Endothelial cell of umbilical vein (primary cell): ENCODE data around the gene KLC1. TPM values are rescaled to one million over a fixed set of nuclear protein-coding genes. Genes with fewer than 3 reads are reported as not detected.

Experiments used
- BruUV-seq: library from RNA; stranded (reverse); fragments of 400-500 nt; replicated peaks from 2 replicates; lab custom pipeline; 2021; lab: Mats Ljungman, UMichigan
- CTCF ChIA-PET: fragments of 300-600, 350-600 bp; sonication (Branson Sonifier 250); formaldehyde crosslinking; loops from one replicate; lab custom pipeline; 2021; ENCODE audit warnings: antibody characterized with exemption, inconsistent platforms; lab: Charles Lee
- POLR2A ChIA-PET: fragments of 300-600, 350-600 bp; sonication (Branson Sonifier 250); formaldehyde crosslinking; loops from one replicate; lab custom pipeline; 2021; ENCODE audit warnings: antibody characterized with exemption, inconsistent platforms; lab: Charles Lee
- DNase-seq: peaks from one replicate; pipeline ENCODE4 v3.0.0-alpha.2; 2011; ENCODE audit warnings: low read depth, low spot score
- FAIRE-seq: peaks from 2 replicates; lab custom pipeline; 2011; peaks lifted over from hg19 to GRCh38; lab: Jason Lieb, UNC
- H2AFZ ChIP-seq: 2 replicates; pipeline ENCODE4 v1.6.0; 2012; ENCODE audit warnings: low read depth, low read length, control low read depth, inconsistent platforms
- H3K27ac ChIP-seq: 2 replicates; pipeline ENCODE4 v1.5.1; 2011; ENCODE audit warnings: low read depth, mild to moderate bottlenecking, control low read depth, low read length, moderate library complexity; ENCODE audit not compliant: insufficient read depth
- H3K27me3 ChIP-seq, 2 experiments: 2 replicates each; pipeline versions ENCODE4 v1.6.0 to v1.6.1; 2011; ENCODE audit warnings: low read length in 2 of 2, mixed read lengths in 1 of 2; ENCODE audit not compliant: control insufficient read depth in 2 of 2, insufficient read depth in 2 of 2
- H3K36me3 ChIP-seq, 2 experiments: 2 replicates in 1 of 2; 3 replicates in 1 of 2; pipeline ENCODE4 v1.5.1; 2011; ENCODE audit warnings: low read length in 2 of 2, mild to moderate bottlenecking in 1 of 2, moderate library complexity in 1 of 2; ENCODE audit not compliant: control insufficient read depth in 2 of 2, insufficient read depth in 2 of 2; ENCODE audit errors: extremely low read depth in 1 of 2
- H3K4me1 ChIP-seq: 3 replicates; pipeline ENCODE4 v1.5.1; 2011; ENCODE audit warnings: mild to moderate bottlenecking, low read length; ENCODE audit not compliant: control insufficient read depth, insufficient read depth; ENCODE audit errors: extremely low read depth
- H3K4me2 ChIP-seq: 2 replicates; pipeline ENCODE4 v1.6.1; 2011; ENCODE audit warnings: low read length, control low read depth, mixed read lengths; ENCODE audit not compliant: insufficient read depth
- H3K4me3 ChIP-seq, 3 experiments: fragments of 200-600 bp in 1 of 3; sonication (generic), shearing (Covaris generic) in 1 of 3; replicated peaks in 1 of 3; 2 replicates each; pipeline ENCODE4 v1.5.1; 2011 to 2016; ENCODE audit warnings: control low read depth in 3 of 3, low read length in 3 of 3, mild to moderate bottlenecking in 2 of 3, inconsistent platforms in 1 of 3, low read depth in 1 of 3, moderate library complexity in 1 of 3; ENCODE audit not compliant: insufficient read depth in 1 of 3
- H3K79me2 ChIP-seq: 2 replicates; pipeline ENCODE4 v1.6.0; 2012; ENCODE audit warnings: low read length, inconsistent platforms; ENCODE audit not compliant: control insufficient read depth, insufficient read depth
- H3K9ac ChIP-seq: replicated peaks from 2 replicates; pipeline ENCODE3; 2011; ENCODE audit warnings: low read length, control low read depth; ENCODE audit not compliant: insufficient read depth; ENCODE audit errors: extremely low read depth
- H3K9me1 ChIP-seq: replicated peaks from 3 replicates; pipeline ENCODE4 v1.6.0; 2011; ENCODE audit warnings: mild to moderate bottlenecking, low read length; ENCODE audit not compliant: control insufficient read depth, insufficient read depth; ENCODE audit errors: extremely low read depth
- H3K9me3 ChIP-seq: replicated peaks from 2 replicates; pipeline ENCODE4 v1.5.1; 2012; ENCODE audit warnings: low read length, inconsistent platforms; ENCODE audit not compliant: control insufficient read depth, insufficient read depth
- H4K20me1 ChIP-seq: replicated peaks from 2 replicates; pipeline ENCODE3; 2011; ENCODE audit warnings: mild to moderate bottlenecking, low read length; ENCODE audit not compliant: control insufficient read depth, insufficient read depth; ENCODE audit errors: extremely low read depth
- CTCF ChIP-seq, 2 donors: IDR thresholded peaks; 1 replicate in 1 of 2; 2 replicates in 1 of 2; pipeline ENCODE4 v1.5.1; 2011; ENCODE audit warnings: low read length in 2 of 2, mild to moderate bottlenecking in 2 of 2, moderate library complexity in 2 of 2, control low read depth in 1 of 2, inconsistent platforms in 1 of 2, low read depth in 1 of 2; ENCODE audit not compliant: insufficient read depth in 1 of 2; ENCODE audit errors: extremely low read depth in 1 of 2
- EZH2 ChIP-seq: IDR thresholded peaks from 2 replicates; pipeline ENCODE4 v1.6.1; 2012; ENCODE audit warnings: borderline replicate concordance, low read depth, mild to moderate bottlenecking, moderate library complexity, low read length, inconsistent platforms; ENCODE audit not compliant: severe bottlenecking
- FOS ChIP-seq: IDR thresholded peaks from 2 replicates; pipeline ENCODE4 v1.6.1; 2011; ENCODE audit warnings: mild to moderate bottlenecking, low read length, moderate library complexity, borderline replicate concordance; ENCODE audit not compliant: insufficient read depth
- GATA2 ChIP-seq: IDR thresholded peaks from 2 replicates; pipeline ENCODE4 v1.7.0; 2011; ENCODE audit warnings: low read depth, mild to moderate bottlenecking, moderate library complexity, mixed read lengths, low read length; ENCODE audit not compliant: insufficient read length, insufficient read depth
- JUN ChIP-seq: IDR thresholded peaks from 2 replicates; pipeline ENCODE4 v1.6.1; 2011; ENCODE audit warnings: borderline replicate concordance, low read depth; ENCODE audit not compliant: insufficient read length, insufficient read depth
- MAX ChIP-seq: IDR thresholded peaks from 2 replicates; pipeline ENCODE4 v1.6.1; 2011; ENCODE audit not compliant: insufficient read depth, insufficient read length
- MYC ChIP-seq: IDR thresholded peaks from one replicate; pipeline ENCODE4 v1.6.1; 2011; ENCODE audit warnings: mild to moderate bottlenecking, low read depth, low read length
- POLR2A ChIP-seq: IDR thresholded peaks from 2 replicates; pipeline ENCODE4 v1.6.1; 2012; ENCODE audit warnings: low read depth, mild to moderate bottlenecking, control low read depth, low read length
- POLR2AphosphoS5 ChIP-seq: IDR thresholded peaks from 2 replicates; pipeline ENCODE4 v1.6.1; 2012; ENCODE audit warnings: low read depth, mild to moderate bottlenecking, control low read depth, low read length, moderate library complexity; ENCODE audit not compliant: insufficient read depth
- dilution Hi-C: fragments of 300-500 bp; cut with MboI; formaldehyde crosslinking; loops from one replicate; pipeline ENCODE4 v1.15.0; 2019; ENCODE audit warnings: low sequenced_read_pairs; ENCODE audit not compliant: extremely low pct_ligation_motif_present
- intact Hi-C: fragments of 100-400 bp; cut with micrococcal nuclease; formaldehyde crosslinking; loops from one replicate; pipeline ENCODE4 v1.10.0; 2022
- polyA plus RNA-seq, 4 experiments: library from polyadenylated mRNA; depleted of rRNA in 3 of 4; stranded (reverse) in 3 of 4; unstranded in 1 of 4; fragments of >200 nt; gene quantifications; 2 replicates each; pipeline versions ENCODE4 v1.2.1 to v1.2.3, GENCODE V29; 2011 to 2012; ENCODE audit warnings: missing spikeins in 1 of 4
- total RNA-seq: library from RNA; stranded (reverse); gene quantifications from 2 replicates; pipeline ENCODE4 v1.2.3, GENCODE V29; 2021

Gene KLC1
- total and polyA plus RNA-seq, 2 donors (not counting 3 experiments of a cell fraction or from before 2014, with no cell fraction given) = 124 to 233 TPM

DNA sequence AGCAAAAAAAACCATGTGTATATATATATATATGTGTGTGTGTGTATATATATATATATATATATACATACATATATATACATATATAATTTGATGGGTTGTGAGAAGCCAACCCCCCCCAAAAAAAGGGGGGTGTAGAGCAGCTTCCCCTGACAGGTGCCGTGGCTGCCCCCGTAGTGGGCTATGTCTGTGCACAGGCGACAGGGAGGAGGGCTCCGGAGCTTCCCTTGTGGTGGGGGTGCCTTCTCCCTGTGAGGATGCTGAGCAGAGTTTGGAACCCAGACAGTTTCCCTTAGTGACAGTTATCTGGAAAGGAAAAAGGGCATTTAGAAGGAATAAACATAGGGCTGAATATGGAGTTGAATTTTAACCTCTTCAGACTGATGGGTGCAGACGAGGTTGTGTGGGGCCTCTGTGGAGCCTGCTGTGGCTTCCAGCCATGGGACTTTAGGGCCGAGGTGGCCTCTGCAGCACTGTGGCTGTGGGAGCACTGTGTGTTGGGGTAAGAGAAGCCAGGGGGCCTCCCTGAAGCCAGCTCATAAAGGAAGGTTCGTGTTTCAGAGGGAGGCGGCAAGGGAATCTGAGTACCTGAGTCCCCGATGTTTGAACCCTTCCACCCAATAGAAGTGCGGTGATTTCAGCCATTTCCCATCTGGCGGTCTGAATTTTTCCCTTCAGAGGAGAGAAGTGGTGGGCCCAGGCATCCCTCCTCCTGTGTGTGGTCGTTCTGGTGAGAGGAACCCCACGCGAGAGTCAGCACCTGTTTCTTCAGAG, 66.5 kb downstream of the KLC1 start:
- no peak overlapping the region for H3K4me2 ChIP-seq
- H3K9me3 ChIP-seq = no peaks in the 10 kb centered on the region
- DNase-seq (no peak), FAIRE-seq (no peak)
- H3K4me1 ChIP-seq = peaks cover 9% of the 10 kb centered on the region
- CTCF ChIA-PET = interaction anchor here (1.0 to 2.6 kb wide), 3 partner anchors 9 to 206 kb away, joined by 3 to 10 read pairs (median 9); no protein-coding TSS in a partner anchor
- POLR2A ChIA-PET = no interaction called here
- H3K9me1 ChIP-seq = no peaks in the 10 kb centered on the region
- TF ChIP-seq MYC (no peak), JUN (no peak), FOS (no peak), EZH2 (no peak), MAX (no peak), POLR2A (no peak), GATA2 (no peak), POLR2AphosphoS5 (no peak), CTCF (IDR thresholded peaks at IDR 0.05; ENCODE audit: extremely low read depth in 1 of 2, insufficient read depth in 1 of 2, low read depth in 1 of 2, low read length in 2 of 2) (no peak)
- peaks cover 2% of the 10 kb centered on the region for H3K79me2 ChIP-seq
- H3K27ac ChIP-seq = no peak overlapping the region
- no peak overlapping the region for H2AFZ ChIP-seq
- intact Hi-C loops = no loop called here
- H3K36me3 ChIP-seq = peaks cover 6 to 31% of the 10 kb centered on the region in 2 experiments
- dilution Hi-C loops = no loop called here
- no peak overlapping the region for H3K9ac ChIP-seq
- no peak overlapping the region for H3K4me3 ChIP-seq
- no peaks in the 10 kb centered on the region for H3K27me3 ChIP-seq
- no TSS peak for BruUV-seq
- no peaks in the 10 kb centered on the region for H4K20me1 ChIP-seq
